HG03039 (cell line): ENCODE results near the gene POMC.
"Not testable (repeated sequence)": the region's sequence is repeated elsewhere in the genome, so short reads cannot be mapped to it uniquely, and the experiment has no call there.

Experiments
- ATAC-seq: cut with Tn5 transposase; IDR thresholded peaks from one replicate; pipeline ENCODE4 v1.9.1; 2021; ENCODE audit warnings: mild to moderate bottlenecking, moderate library complexity; ENCODE audit not compliant: unreplicated experiment

Gene POMC

DNA sequence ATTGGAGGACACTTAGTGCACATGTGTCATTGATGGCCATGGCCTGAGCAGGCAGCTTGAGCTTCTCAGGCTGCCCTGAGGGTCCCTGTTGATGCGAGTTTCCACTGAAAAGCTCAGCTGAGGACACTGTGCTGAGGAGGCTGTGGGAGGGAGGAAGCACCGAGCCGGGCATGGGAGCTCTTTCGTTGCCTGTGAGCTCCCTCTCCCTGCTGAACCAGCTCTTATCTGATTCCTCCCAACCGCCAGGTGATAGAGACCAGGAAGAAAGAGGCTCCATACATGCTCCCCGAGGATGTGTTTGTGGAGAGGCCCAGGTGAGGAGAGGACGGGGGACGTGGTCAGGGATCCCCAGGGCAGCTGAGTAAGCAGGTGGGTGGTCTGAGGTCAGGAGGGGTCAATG lies 27.3 kb downstream of the POMC start:
- no peak for ATAC-seq

DNA sequence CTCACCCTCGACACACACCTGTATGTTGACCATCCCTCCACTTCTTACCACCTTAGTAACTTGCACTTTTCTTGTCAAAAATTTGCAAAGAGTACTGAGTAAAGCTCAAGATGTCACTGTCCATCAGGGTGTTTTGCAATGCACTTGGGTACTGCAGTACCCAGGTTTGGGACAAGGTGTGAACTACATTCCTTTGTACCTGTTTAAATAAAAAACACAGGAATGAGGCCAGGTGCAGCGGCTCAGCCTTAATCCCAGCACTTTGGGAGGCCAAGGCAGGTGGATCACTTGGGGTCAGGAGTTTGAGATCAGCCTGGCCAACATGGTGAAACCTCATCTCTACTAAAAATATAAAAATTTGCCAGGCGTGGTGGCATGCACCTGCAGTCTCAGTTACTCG lies 27.8 kb downstream of the POMC start:
- ATAC-seq: not testable (repeated sequence)

DNA sequence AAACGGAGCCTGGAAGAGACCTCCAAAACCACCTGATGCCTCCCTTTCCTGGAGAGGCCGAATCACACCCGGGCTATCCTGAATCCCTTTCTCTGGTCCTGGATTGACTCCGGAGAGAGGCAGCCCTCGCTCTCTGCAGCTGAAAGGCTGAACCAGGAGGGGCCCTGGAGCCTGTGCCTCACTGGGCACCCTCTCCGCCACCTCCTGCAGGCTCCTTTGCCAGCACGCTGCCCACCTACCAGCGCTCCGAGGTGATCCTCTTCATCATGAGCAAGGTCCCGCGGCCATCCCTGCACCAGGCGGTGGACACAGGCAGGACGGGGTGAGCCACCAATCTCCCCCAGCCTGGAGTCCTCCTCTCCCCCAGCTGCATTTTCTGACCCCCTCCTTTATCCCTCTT lies 35.7 kb downstream of the POMC start:
- ATAC-seq: no peak

DNA sequence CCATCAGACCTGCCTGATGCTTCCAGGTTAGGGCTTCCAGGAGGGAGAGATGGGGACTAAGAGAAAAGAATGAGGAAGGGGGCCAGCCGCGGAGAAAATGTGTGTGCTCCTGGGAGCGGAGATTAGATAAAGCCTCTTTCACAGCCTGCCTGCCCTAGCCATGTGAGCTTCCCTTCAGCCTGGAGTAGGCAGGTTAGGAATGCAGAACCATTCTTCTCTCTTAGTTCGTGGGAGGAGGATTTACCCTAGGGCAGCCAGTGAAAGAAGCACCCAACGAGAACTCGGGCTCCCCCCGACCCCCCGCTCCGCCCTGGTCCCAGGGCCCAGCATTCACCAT lies 36.1 kb downstream of the POMC start:
- ATAC-seq: no peak

DNA sequence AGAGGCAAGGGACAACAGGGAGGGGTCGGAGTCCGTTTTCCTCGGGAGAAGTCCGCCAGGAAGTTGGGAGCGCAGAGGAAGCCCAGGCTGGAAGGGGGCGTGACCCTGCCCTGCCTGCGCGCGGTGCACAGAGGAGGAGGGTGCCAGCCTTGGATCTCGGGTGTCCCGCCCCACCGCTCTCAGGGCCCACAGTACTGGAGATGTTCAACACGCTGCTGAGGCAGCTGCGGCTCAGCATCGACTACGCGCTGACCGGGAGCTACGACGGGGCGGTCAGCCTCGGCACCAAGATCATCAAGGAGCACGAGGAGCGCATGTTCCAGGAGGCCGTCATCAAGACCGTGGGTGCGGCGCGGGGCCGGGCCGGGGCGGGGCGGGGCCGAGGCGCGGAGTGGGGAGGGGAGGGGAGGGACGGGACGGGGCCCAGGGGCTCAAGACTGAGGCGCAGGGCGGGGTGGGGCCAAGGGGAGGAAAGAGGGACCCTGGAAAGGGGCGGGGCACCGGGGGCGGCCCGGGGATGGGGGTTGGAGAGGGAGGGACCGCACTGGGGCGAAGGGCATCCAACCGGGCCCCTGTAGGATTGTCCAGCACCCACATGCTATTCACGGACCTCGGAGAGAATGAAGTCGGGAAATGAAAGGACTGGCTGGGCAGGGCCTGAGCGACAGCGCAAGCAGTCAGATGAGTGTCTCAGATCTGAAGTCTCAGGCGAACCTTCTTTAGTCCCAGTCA lies 36.6 kb downstream of the POMC start:
- no peak for ATAC-seq

- no peak for ATAC-seq
These were observed 37.2 kb downstream of the POMC start for GRCh38 chr2:25131253-25131566.

- no peak for ATAC-seq
These were observed 38.4 kb downstream of the POMC start for GRCh38 chr2:25129901-25130520.

DNA sequence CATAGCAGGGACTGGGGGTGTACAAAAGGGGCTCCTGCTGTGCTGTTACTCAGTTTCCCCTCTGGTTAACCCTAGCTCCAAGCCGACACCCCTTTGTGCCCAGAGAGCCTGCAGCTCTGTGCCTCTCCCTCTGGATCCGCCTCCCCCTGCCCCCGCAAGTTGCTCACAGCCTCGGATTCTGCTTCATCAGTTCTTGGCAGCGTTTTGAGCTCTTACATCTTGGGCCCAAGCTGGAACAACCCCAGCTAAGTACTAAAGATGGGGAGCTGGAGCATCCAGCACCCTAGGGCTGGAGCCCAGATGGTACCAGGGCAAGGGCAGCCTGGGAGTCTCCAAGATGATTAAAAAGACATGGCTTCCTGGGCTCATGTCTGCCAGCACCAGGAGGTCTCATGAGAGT lies 40.7 kb downstream of the POMC start:
- ATAC-seq: no peak

DNA sequence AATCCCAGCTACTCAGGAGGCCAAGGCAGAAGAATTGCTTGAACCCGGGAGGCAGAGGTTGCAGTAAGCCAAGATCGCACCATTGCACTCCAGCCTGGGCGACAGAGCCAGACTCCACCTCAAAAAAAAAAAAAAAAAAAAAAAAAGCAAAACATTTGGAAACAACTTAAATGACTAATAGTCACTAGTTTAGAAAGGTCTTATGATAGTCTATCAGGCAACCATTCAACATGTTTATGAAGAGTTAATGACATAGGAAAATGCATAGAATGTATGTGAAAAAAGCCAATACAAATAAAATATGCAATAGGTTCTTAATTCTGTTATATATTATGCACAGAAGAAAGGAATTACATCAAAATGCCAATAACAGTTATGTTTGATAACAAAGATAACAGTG lies 41.3 kb downstream of the POMC start:
- not testable (repeated sequence) for ATAC-seq

- ATAC-seq: no peak
These were observed 42.4 kb downstream of the POMC start for GRCh38 chr2:25125976-25126375.

DNA sequence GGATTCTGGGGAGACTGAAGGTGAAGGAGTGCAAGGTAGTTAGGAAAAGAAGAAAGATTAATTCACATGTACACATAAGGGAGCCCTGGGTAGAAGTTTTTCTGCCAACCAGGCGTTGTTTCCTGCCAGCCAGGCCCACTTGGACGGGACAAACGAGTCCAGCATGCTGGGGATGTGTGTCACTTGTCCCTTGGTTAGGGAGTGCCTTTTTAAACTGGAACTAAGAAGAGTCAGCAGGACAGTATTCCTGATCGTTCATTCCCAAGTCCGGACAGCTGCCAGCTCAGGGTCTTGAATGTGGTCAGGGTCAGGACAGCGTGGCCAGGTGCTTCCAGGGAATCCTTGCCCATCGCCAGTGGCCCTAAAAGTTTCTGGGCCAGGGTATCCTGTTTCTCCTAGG lies 43.2 kb downstream of the POMC start:
- no peak for ATAC-seq

GRCh38 chr2:25123682-25124081 lies 44.7 kb downstream of the POMC start:
- no peak for ATAC-seq

DNA sequence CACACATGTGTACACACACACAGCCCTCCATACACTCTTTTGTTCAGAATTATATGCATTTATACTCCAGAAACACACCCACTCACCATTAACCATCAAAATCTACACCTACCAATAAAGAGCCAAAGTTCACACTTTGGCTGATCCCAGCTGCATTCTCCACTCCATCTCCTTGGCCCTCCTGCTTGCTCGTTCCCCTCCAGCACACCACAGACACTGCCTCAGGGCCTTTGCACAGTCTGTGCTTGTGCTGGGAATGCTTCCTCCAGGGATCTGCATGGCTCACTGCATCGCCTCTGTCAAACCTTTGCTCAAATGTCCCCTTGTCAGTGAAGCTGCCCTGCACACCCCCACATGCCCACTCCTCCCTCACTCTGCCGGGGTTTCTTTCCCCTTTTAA lies 46.0 kb downstream of the POMC start:
- no peak for ATAC-seq

DNA sequence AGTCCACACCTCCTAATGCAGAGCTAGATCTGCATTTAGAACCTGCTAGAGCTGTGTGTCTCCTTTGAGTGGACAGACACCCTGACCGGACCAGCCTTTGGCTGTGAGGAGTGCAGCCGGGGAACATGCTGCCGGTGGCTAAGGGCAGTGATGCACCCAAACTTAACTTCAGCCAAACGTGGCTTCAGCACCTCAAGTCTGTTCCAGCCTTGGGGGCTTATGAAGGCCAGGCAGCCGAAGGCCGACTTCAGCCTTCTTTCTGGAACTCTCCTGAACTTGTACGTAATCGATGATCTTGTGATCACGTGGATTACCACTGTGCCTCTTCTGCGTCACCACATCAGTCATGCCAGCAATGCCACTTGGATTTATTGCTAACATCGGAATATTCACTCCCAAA lies 49.1 kb downstream of the POMC start:
- no peak for ATAC-seq

DNA sequence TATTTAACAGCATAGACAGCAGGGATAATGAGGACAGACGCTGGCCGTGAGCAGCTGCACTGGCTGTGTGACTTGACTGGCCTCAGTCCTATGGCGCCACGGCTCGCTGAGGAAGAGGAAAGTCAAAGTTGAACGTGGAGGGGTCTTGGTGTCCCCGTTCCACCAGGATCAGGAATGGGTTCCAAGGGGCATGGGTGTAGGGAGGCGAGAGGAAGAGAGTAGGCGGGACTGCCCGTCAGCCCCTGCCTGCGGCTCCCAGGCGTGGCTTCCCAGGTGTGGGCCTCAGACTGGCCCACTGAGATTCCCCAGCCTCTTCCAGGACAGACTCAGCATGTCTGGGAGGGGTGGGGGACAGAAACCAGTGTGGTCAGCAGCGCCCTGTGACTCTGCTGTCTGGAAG lies 51.4 kb downstream of the POMC start:
- no peak for ATAC-seq

DNA sequence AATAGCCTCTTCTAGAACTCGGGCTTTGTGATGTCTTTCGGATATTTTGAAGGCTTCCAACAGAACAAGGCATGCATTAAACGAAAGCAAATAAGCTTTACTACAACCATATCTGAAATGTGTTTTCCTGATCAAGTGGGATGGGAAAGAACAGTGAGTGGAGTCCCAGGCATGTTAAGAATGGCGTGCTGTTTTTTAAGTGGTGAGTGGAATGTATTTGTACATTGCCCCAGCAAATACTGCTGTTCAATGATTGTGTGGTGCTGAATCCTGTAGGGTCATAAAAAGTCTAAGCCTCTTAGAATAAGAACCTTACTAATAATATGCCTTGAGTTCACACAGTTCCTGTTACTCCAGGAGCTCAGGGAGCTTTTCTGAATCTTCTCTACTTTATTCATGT lies 52.5 kb downstream of the POMC start:
- no peak for ATAC-seq

GRCh38 chr2:25115249-25115883 lies 53.0 kb downstream of the POMC start:
- no peak for ATAC-seq

DNA sequence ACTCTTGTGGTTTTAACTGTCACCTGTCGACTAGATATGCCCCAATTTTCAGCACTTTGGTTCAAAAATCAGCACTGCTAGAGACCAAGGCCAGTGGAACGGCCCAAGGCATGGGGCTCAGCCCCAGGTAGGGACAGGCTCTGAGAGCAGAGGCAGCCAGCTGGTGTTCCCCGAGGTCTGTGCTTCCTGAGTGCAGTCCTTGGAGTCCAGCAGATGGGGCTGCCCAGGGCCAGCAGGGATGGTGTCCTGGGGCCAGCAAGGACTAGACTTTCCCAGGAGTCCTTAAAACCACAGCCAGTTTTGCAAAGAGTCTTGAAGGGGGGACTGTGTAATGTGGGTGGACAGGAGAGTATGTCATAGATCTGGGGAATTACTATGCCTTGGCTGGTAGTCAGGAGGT lies 56.3 kb downstream of the POMC start:
- no peak for ATAC-seq
